ENCODE measurements around the gene FAM174B. TPM values are rescaled to one million over a fixed set of nuclear protein-coding genes. Genes with fewer than 3 reads are reported as not detected.

The FAM174B gene
- total RNA-seq, 3 donors from 2014 or later (not counting 1 experiment from before 2014, with no cell fraction given): 0.68 to 2.6 (median 0.88) TPM

- no peaks in the 10 kb centered on the region for H3K9me3 Mint-ChIP-seq
- no peak for DNase-seq
- no peak for ATAC-seq
- no peaks in the 10 kb centered on the region for H3K9me3 ChIP-seq (ENCODE audit: control insufficient read depth, insufficient read depth, low read length)
- intact Hi-C loops (cut with micrococcal nuclease): no loop called here
- no peak overlapping the region for H3K4me3 ChIP-seq (ENCODE audit: low read length)
- TF ChIP-seq, protein P1, sequence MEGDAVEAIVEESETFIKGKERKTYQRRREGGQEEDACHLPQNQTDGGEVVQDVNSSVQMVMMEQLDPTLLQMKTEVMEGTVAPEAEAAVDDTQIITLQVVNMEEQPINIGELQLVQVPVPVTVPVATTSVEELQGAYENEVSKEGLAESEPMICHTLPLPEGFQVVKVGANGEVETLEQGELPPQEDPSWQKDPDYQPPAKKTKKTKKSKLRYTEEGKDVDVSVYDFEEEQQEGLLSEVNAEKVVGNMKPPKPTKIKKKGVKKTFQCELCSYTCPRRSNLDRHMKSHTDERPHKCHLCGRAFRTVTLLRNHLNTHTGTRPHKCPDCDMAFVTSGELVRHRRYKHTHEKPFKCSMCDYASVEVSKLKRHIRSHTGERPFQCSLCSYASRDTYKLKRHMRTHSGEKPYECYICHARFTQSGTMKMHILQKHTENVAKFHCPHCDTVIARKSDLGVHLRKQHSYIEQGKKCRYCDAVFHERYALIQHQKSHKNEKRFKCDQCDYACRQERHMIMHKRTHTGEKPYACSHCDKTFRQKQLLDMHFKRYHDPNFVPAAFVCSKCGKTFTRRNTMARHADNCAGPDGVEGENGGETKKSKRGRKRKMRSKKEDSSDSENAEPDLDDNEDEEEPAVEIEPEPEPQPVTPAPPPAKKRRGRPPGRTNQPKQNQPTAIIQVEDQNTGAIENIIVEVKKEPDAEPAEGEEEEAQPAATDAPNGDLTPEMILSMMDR (IDR thresholded peaks at IDR 0.05): no peak
- H3K27me3 ChIP-seq (ENCODE audit: control insufficient read depth, insufficient read depth, low read length): no peaks in the 10 kb centered on the region
- no peaks in the 10 kb centered on the region for H3K36me3 Mint-ChIP-seq
- 93% methylated on average over 21 of the region's 22 CpGs for WGBS (ENCODE audit: insufficient coverage)
- no peaks in the 10 kb centered on the region for H3K4me1 Mint-ChIP-seq
- H3K4me3 Mint-ChIP-seq: no peak overlapping the region
- H3K4me1 ChIP-seq (ENCODE audit: control insufficient read depth, insufficient read depth, low read length): no peaks in the 10 kb centered on the region
- H3K27me3 Mint-ChIP-seq (ENCODE audit: low read depth in 2 of 2): peaks cover 0 to 8% of the 10 kb centered on the region in 2 donors
- no peak overlapping the region for H3K27ac Mint-ChIP-seq
- no peak overlapping the region for H3K27ac ChIP-seq (ENCODE audit: low read length)
- H3K36me3 ChIP-seq (ENCODE audit: control insufficient read depth, insufficient read depth, low read length): no peaks in the 10 kb centered on the region
Observed at GRCh38 chr15:92617549-92618520, 37.7 kb downstream of the FAM174B start.

DNA sequence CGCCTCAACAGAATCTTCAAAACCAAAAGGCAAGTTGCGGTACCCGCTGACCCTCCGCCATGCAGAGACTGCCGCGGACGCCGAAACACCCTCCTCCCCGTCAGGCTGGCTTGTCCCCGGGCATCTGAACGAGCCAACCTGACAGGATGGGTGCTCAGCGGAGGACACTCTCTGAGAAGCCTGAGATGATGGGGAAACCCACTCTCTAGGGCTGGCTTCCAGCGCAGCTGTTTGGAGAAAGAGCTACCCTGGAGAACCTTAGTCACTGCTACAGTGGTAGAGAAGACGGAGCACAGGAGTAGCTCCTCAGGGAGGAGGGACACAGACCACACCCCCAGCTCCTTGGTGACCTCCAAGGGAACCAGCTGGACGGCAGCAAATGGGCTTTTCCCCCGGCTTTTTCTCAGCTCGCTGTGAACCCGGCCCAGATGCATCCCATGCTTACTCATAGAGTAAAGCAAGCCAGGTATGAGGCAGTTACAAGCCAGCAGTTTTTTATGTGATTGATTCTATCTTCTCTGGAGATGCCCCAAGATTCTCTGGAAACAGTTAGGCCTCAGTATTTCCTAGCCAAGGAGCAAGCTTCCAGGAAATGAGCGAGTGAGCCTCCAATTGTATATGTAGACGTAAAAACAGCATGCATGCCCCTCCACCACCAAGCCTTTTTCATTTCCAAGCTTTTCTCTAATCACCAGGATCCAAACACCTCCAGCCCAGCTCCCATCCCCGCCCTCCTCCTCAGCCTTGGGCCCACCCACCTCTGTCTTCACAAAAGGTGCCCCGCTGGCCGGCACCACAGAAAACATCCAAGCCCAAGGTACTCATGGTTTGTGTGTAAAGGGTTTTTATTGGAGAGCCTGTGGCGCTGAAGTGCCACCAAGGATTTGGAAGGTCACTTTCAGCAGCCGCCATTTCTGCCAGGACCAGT lies 38.7 kb downstream of the FAM174B start:
- no peaks in the 10 kb centered on the region for H3K27me3 ChIP-seq (ENCODE audit: control insufficient read depth, insufficient read depth, low read length)
- H3K27ac ChIP-seq (ENCODE audit: low read length): no peak overlapping the region
- Mint-ChIP-seq H3K4me1 (no peaks in the 10 kb centered on the region), H3K9me3 (no peaks in the 10 kb centered on the region), H3K27me3 (ENCODE audit: low read depth in 2 of 2) (peaks cover 0 to 8% of the 10 kb centered on the region in 2 donors), H3K4me3 (no peak overlapping the region), H3K27ac (no peak overlapping the region), H3K36me3 (no peaks in the 10 kb centered on the region)
- ATAC-seq (no peak), DNase-seq (no peak)
- no peaks in the 10 kb centered on the region for H3K9me3 ChIP-seq (ENCODE audit: control insufficient read depth, insufficient read depth, low read length)
- H3K36me3 ChIP-seq (ENCODE audit: control insufficient read depth, insufficient read depth, low read length): no peaks in the 10 kb centered on the region
- intact Hi-C loops (cut with micrococcal nuclease): no loop called here
- H3K4me3 ChIP-seq (ENCODE audit: low read length): no peak overlapping the region
- 90% methylated on average over 24 of the region's 25 CpGs for WGBS (ENCODE audit: insufficient coverage)
- no peaks in the 10 kb centered on the region for H3K4me1 ChIP-seq (ENCODE audit: control insufficient read depth, insufficient read depth, low read length)
- TF ChIP-seq, protein P1 (IDR thresholded peaks at IDR 0.05): no peak

- 73% methylated on average over 17 of the region's 18 CpGs for WGBS (ENCODE audit: insufficient coverage)
- H3K27ac Mint-ChIP-seq: no peak overlapping the region
- no peak for DNase-seq
Observed at GRCh38 chr15:92614791-92615785, 40.5 kb downstream of the FAM174B start.

More at GRCh38 chr15:92614791-92615785, 40.5 kb downstream of the FAM174B start:
- H3K36me3 ChIP-seq (ENCODE audit: control insufficient read depth, insufficient read depth, low read length): no peaks in the 10 kb centered on the region
- no peak overlapping the region for H3K4me3 Mint-ChIP-seq
- H3K36me3 Mint-ChIP-seq: no peaks in the 10 kb centered on the region
- no peak overlapping the region for H3K27ac ChIP-seq (ENCODE audit: low read length)
- no peaks in the 10 kb centered on the region for H3K9me3 ChIP-seq (ENCODE audit: control insufficient read depth, insufficient read depth, low read length)
- H3K4me3 ChIP-seq (ENCODE audit: low read length): no peak overlapping the region
- no peaks in the 10 kb centered on the region for H3K27me3 ChIP-seq (ENCODE audit: control insufficient read depth, insufficient read depth, low read length)
- no peak for ATAC-seq
- no peaks in the 10 kb centered on the region for H3K9me3 Mint-ChIP-seq
- peaks cover 0 to 8% of the 10 kb centered on the region in 2 donors for H3K27me3 Mint-ChIP-seq (ENCODE audit: low read depth in 2 of 2)
- intact Hi-C loops (cut with micrococcal nuclease): no loop called here
- H3K4me1 Mint-ChIP-seq: no peaks in the 10 kb centered on the region
- TF ChIP-seq, protein P1 (IDR thresholded peaks at IDR 0.05): no peak
- no peaks in the 10 kb centered on the region for H3K4me1 ChIP-seq (ENCODE audit: control insufficient read depth, insufficient read depth, low read length)

Measured in natural killer cell (primary cell).